MM.1S (cell line): ENCODE data around the gene PRELID2.

Experiments
- DNase-seq: peaks from one replicate; pipeline ENCODE4 v3.0.0-alpha.2; 2015
- H2AFZ ChIP-seq: fragments of 300-600 bp; sonication (generic); 2 replicates; pipeline ENCODE4 v1.6.0; 2016; ENCODE audit warnings: antibody characterized with exemption, low read length
- H3F3A ChIP-seq: fragments of 300-600 bp; sonication (generic); 2 replicates; pipeline ENCODE4 v1.6.1; 2016; ENCODE audit warnings: mild to moderate bottlenecking, antibody characterized with exemption, low read length, moderate library complexity, mixed read lengths; ENCODE audit not compliant: insufficient read depth
- H3K27ac ChIP-seq: fragments of 300-600 bp; sonication (generic); 2 replicates; pipeline ENCODE4 v1.5.1; 2016; ENCODE audit warnings: mild to moderate bottlenecking, low read length
- H3K27me3 ChIP-seq: fragments of 300-600 bp; sonication (generic); replicated peaks from 2 replicates; pipeline ENCODE4 v1.6.0; 2016; ENCODE audit warnings: low read length; ENCODE audit not compliant: insufficient read depth
- H3K36me3 ChIP-seq: fragments of 300-600 bp; sonication (generic); replicated peaks from 2 replicates; pipeline ENCODE4 v1.6.1; 2016; ENCODE audit warnings: mild to moderate bottlenecking, low read length, mixed read lengths; ENCODE audit not compliant: insufficient read depth
- H3K4me1 ChIP-seq: fragments of 300-600 bp; sonication (generic); 2 replicates; pipeline ENCODE4 v1.6.1; 2016; ENCODE audit warnings: low read length, mixed read lengths
- H3K4me2 ChIP-seq: fragments of 300-600 bp; sonication (generic); 2 replicates; pipeline ENCODE4 v1.6.0; 2016; ENCODE audit warnings: low read depth, low read length
- H3K4me3 ChIP-seq: fragments of 300-600 bp; sonication (generic); 2 replicates; pipeline ENCODE4 v1.5.1; 2016; ENCODE audit warnings: low read length, mixed read lengths
- H3K79me2 ChIP-seq: fragments of 300-600 bp; sonication (generic); 2 replicates; pipeline ENCODE4 v1.6.1; 2016; ENCODE audit warnings: mixed run types, low read length, mixed read lengths
- H3K9ac ChIP-seq: fragments of 300-600 bp; sonication (generic); 2 replicates; pipeline ENCODE4 v1.6.1; 2016; ENCODE audit warnings: low read length, mixed read lengths
- H3K9me2 ChIP-seq: fragments of 300-600 bp; sonication (generic); replicated peaks from 2 replicates; pipeline ENCODE4 v1.6.1; 2016; ENCODE audit warnings: mild to moderate bottlenecking, low read length, mixed read lengths; ENCODE audit not compliant: insufficient read depth
- H3K9me3 ChIP-seq: fragments of 300-600 bp; sonication (generic); replicated peaks from 2 replicates; pipeline ENCODE4 v1.6.1; 2016; ENCODE audit warnings: mild to moderate bottlenecking, low read length, mixed read lengths; ENCODE audit not compliant: insufficient read depth
- H4K20me1 ChIP-seq: fragments of 300-600 bp; sonication (generic); 2 replicates; pipeline ENCODE4 v1.6.1; 2016; ENCODE audit warnings: mild to moderate bottlenecking, low read length, moderate library complexity, mixed read lengths; ENCODE audit not compliant: insufficient read depth
- EZH2 ChIP-seq: fragments of 300-600 bp; sonication (generic); optimal IDR thresholded peaks from 2 replicates; pipeline ENCODE3; 2017; ENCODE audit warnings: low read depth, mild to moderate bottlenecking, antibody characterized with exemption, low read length, mixed read lengths
- EZH2phosphoT487 ChIP-seq: fragments of 300-600 bp; sonication (generic); IDR thresholded peaks from 2 replicates; pipeline ENCODE4 v1.6.1; 2018; ENCODE audit warnings: antibody characterized with exemption, low read length
- TF ChIP-seq, protein P1 (sequence below): fragments of 300-600 bp; sonication (generic); IDR thresholded peaks from 2 replicates; pipeline ENCODE4 v1.5.1; 2016; ENCODE audit warnings: antibody characterized with exemption, low read length, mixed read lengths

The PRELID2 gene

DNA sequence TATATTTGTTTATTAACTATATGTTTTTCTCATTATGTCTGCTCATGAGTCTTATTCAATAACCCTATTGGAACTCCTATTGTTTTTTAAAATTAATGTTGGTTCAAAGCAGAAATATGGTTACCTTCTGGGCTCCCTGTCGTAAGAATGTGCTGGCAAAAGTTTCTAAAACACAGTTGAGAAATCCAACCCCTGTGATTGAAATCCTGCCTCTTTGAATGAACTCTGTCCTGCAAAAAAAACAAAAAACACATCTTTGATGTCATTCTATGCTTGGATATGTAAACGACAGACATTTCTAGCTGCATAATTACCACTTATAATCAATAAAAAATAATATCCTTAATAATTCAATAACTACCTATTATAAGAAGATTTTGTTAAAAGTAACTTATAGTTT, 38.8 kb downstream of the PRELID2 start:
- H3K4me2 ChIP-seq, result no peak overlapping the region
- H2AFZ ChIP-seq, result no peak overlapping the region
- H3K9me3 ChIP-seq, result no peaks in the 10 kb centered on the region
- H3K27ac ChIP-seq, result no peak overlapping the region
- no peaks in the 10 kb centered on the region for H3K4me1 ChIP-seq
- H3K4me3 ChIP-seq, result no peak overlapping the region
- no peaks in the 10 kb centered on the region for H3K9me2 ChIP-seq
- H4K20me1 ChIP-seq, result no peaks in the 10 kb centered on the region
- no peak overlapping the region for H3K9ac ChIP-seq
- no peaks in the 10 kb centered on the region for H3K79me2 ChIP-seq
- no peaks in the 10 kb centered on the region for H3K36me3 ChIP-seq
- H3F3A ChIP-seq, result no peaks in the 10 kb centered on the region
- TF ChIP-seq EZH2, result no peak
- TF ChIP-seq EZH2phosphoT487, result no peak
- TF ChIP-seq, protein P1, sequence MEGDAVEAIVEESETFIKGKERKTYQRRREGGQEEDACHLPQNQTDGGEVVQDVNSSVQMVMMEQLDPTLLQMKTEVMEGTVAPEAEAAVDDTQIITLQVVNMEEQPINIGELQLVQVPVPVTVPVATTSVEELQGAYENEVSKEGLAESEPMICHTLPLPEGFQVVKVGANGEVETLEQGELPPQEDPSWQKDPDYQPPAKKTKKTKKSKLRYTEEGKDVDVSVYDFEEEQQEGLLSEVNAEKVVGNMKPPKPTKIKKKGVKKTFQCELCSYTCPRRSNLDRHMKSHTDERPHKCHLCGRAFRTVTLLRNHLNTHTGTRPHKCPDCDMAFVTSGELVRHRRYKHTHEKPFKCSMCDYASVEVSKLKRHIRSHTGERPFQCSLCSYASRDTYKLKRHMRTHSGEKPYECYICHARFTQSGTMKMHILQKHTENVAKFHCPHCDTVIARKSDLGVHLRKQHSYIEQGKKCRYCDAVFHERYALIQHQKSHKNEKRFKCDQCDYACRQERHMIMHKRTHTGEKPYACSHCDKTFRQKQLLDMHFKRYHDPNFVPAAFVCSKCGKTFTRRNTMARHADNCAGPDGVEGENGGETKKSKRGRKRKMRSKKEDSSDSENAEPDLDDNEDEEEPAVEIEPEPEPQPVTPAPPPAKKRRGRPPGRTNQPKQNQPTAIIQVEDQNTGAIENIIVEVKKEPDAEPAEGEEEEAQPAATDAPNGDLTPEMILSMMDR, result no peak
- DNase-seq, result no peak
- no peaks in the 10 kb centered on the region for H3K27me3 ChIP-seq

DNA sequence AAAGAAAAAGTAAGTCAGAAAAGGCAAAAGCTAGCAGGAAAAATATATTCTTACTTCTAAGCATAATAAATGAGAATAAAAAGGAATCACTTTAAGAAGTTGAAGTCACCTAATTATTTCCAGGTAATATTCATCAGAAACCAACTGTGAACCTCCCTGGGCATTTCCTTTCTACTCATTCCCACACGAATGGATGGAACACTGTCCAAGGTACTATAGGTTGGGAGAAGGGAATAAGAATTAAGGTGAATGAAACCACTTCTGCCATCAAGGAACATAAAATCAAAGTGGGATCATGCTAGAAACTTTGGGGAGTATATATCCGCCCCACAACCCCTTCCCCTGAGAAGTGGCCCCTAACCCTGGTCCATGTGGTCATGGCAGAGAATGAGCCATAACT, 41.6 kb downstream of the PRELID2 start:
- Histone ChIP-seq H3K4me1 (no peaks in the 10 kb centered on the region), H3K9ac (no peak overlapping the region), H3F3A (no peaks in the 10 kb centered on the region), H3K27ac (no peak overlapping the region), H3K36me3 (no peaks in the 10 kb centered on the region), H3K4me3 (no peak overlapping the region), H3K79me2 (no peaks in the 10 kb centered on the region), H2AFZ (no peak overlapping the region), H3K9me3 (no peaks in the 10 kb centered on the region), H4K20me1 (no peaks in the 10 kb centered on the region), H3K9me2 (no peaks in the 10 kb centered on the region), H3K27me3 (no peaks in the 10 kb centered on the region), H3K4me2 (no peak overlapping the region)
- no peak for TF ChIP-seq EZH2phosphoT487
- TF ChIP-seq, protein P1, result no peak
- no peak for TF ChIP-seq EZH2
- no peak for DNase-seq

DNA sequence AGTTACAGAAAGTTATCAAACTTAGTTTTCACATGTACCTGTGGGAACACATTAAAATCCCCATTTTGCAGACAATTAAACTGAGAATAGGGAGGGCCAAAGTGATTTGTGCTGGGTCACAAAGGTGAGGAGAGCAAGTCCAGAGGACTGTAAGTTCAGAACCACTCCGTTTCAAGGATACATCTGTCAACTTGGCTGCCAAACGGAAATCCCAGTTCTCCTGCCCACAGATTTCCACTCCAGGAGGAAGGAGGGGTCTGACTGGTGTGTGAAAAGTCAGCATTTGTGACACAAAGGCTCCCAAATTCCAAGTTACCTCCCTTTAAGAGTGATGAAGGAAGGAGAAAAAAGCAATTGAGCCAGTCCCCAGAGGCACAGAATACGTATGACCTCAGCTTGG, 42.3 kb downstream of the PRELID2 start:
- H3K9ac ChIP-seq, result no peak overlapping the region
- no peaks in the 10 kb centered on the region for H3K9me3 ChIP-seq
- no peaks in the 10 kb centered on the region for H4K20me1 ChIP-seq
- DNase-seq, result no peak
- no peak overlapping the region for H2AFZ ChIP-seq
- H3K36me3 ChIP-seq, result no peaks in the 10 kb centered on the region
- H3F3A ChIP-seq, result no peaks in the 10 kb centered on the region
- no peaks in the 10 kb centered on the region for H3K79me2 ChIP-seq
- TF ChIP-seq EZH2phosphoT487 (no peak), EZH2 (no peak)
- TF ChIP-seq, protein P1, result no peak
- H3K4me3 ChIP-seq, result no peak overlapping the region
- no peak overlapping the region for H3K4me2 ChIP-seq
- H3K9me2 ChIP-seq, result no peaks in the 10 kb centered on the region
- no peaks in the 10 kb centered on the region for H3K27me3 ChIP-seq
- no peaks in the 10 kb centered on the region for H3K4me1 ChIP-seq
- H3K27ac ChIP-seq, result no peak overlapping the region
